Measurements from ENCODE around the gene HUS1B.
"Not testable (repeated sequence)": the region's sequence is repeated elsewhere in the genome, so short reads cannot be mapped to it uniquely, and the experiment has no call there.

The HUS1B gene

GRCh38 chr6:656460-657252 is at the start of gene HUS1B:
TSS of gene HUS1B (minus strand) at chr6:657100. CDS start at chr6:656944, 156 bp downstream.
- no peak for FAIRE-seq

- FAIRE-seq: no peak
These were observed 49.2 kb upstream of the HUS1B start for GRCh38 chr6:706146-706545.

- peak; percentile 73 for FAIRE-seq
These were observed 48.1 kb upstream of the HUS1B start for GRCh38 chr6:705047-705446.

GRCh38 chr6:704046-704445 is 47.1 kb upstream of the HUS1B start:
- FAIRE-seq: no peak

GRCh38 chr6:703552-703951 is 46.7 kb upstream of the HUS1B start:
- FAIRE-seq: no peak

- FAIRE-seq: no peak
These were observed 45.0 kb upstream of the HUS1B start for GRCh38 chr6:701700-702479.

- no peak for FAIRE-seq
These were observed 44.3 kb upstream of the HUS1B start for GRCh38 chr6:701215-701614.

GRCh38 chr6:700490-700889 is 43.6 kb upstream of the HUS1B start:
- no peak for FAIRE-seq

GRCh38 chr6:699319-699718 is 42.4 kb upstream of the HUS1B start:
- FAIRE-seq: no peak

GRCh38 chr6:694431-695126 is 37.7 kb upstream of the HUS1B start:
- not testable (repeated sequence) for FAIRE-seq

- no peak for FAIRE-seq
These were observed 36.8 kb upstream of the HUS1B start for GRCh38 chr6:693723-694009.

GRCh38 chr6:692858-693722 is 36.2 kb upstream of the HUS1B start, which contains the start of gene EXOC2:
TSS of gene EXOC2 (minus strand) at chr6:693139. CDS start at chr6:637818, 55,321 bp downstream.
- FAIRE-seq: no peak

- no peak for FAIRE-seq
These were observed 35.5 kb upstream of the HUS1B start for GRCh38 chr6:692356-692851.

GRCh38 chr6:689223-689622 is 32.3 kb upstream of the HUS1B start:
- no peak for FAIRE-seq

- FAIRE-seq: no peak
These were observed 29.6 kb upstream of the HUS1B start for GRCh38 chr6:686497-686896.

- no peak for FAIRE-seq
These were observed 28.1 kb upstream of the HUS1B start for GRCh38 chr6:684831-685636.

GRCh38 chr6:683742-684440 is 27.0 kb upstream of the HUS1B start:
- FAIRE-seq: no peak

- no peak for FAIRE-seq
These were observed 23.9 kb upstream of the HUS1B start for GRCh38 chr6:680666-681340.

GRCh38 chr6:680251-680650 is 23.4 kb upstream of the HUS1B start:
- no peak for FAIRE-seq

GRCh38 chr6:679282-679681 is 22.4 kb upstream of the HUS1B start:
- FAIRE-seq: no peak

Measured in islet of Langerhans (tissue), 1 donor.